K562 (cell line): Measurements from ENCODE around the gene PDZK1IP1. TPM values are rescaled to one million over a fixed set of nuclear protein-coding genes. Genes with fewer than 3 reads are reported as not detected.

Experiments
- ADNP ChIP-seq: fragments of 200-800 bp; sonication (Bioruptor generic); IDR thresholded peaks from 2 replicates; pipeline ENCODE4 v1.6.1; 2016; ENCODE audit warnings: missing genetic modification characterization, missing compliant biosample characterization
- ARID1B ChIP-seq: fragments of 450-650 bp; IDR thresholded peaks from 2 replicates; pipeline ENCODE4 v1.6.1; 2016; ENCODE audit warnings: antibody characterized with exemption, mild to moderate bottlenecking, inconsistent platforms
- ARID2 ChIP-seq: fragments of 450-650 bp; IDR thresholded peaks from 2 replicates; pipeline ENCODE4 v1.6.1; 2017; ENCODE audit warnings: antibody characterized with exemption, mild to moderate bottlenecking
- ARNT ChIP-seq, 2 experiments: fragments of 450-650 bp; IDR thresholded peaks; 2 replicates each; pipeline ENCODE4 v1.6.1; 2016; ENCODE audit warnings: mild to moderate bottlenecking in 1 of 2
- ATF6 ChIP-seq: sonication (generic); formaldehyde crosslinking; IDR thresholded peaks from 2 replicates; pipeline ENCODE4 v1.4.0; 2020; ENCODE audit warnings: mild to moderate bottlenecking, missing genetic modification reagents
- BACH1 ChIP-seq: fragments of 200-800 bp; sonication (Bioruptor generic); IDR thresholded peaks from 2 replicates; pipeline ENCODE4 v1.6.1; 2016; ENCODE audit warnings: missing genetic modification characterization, missing compliant biosample characterization
- DIDO1 ChIP-seq: fragments of 450-650 bp; IDR thresholded peaks from 2 replicates; pipeline ENCODE4 v1.6.1; 2016; ENCODE audit warnings: low read depth, missing biosample characterization, missing genetic modification characterization
- GMEB1 ChIP-seq: fragments of 250-450 bp; sonication (Bioruptor Pico); IDR thresholded peaks from 2 replicates; pipeline ENCODE4 v1.4.0; 2020; ENCODE audit warnings: mild to moderate bottlenecking
- HLTF ChIP-seq: fragments of 450-650 bp; IDR thresholded peaks from 2 replicates; pipeline ENCODE4 v1.6.1; 2016
- HSF4 ChIP-seq: fragments of 250-450 bp; sonication (Bioruptor Pico); IDR thresholded peaks from 2 replicates; pipeline ENCODE4 v2.1.2; 2022; ENCODE audit warnings: mild to moderate bottlenecking, moderate library complexity, borderline replicate concordance
- KDM2B ChIP-seq: fragments of 250-450 bp; sonication (Bioruptor Pico); IDR thresholded peaks from 2 replicates; pipeline ENCODE4 v1.8.0; 2021; ENCODE audit warnings: mild to moderate bottlenecking, moderate library complexity
- NCOA4 ChIP-seq: fragments of 450-650 bp; IDR thresholded peaks from 2 replicates; pipeline ENCODE4 v1.6.1; 2018; ENCODE audit warnings: mild to moderate bottlenecking; ENCODE audit not compliant: partially characterized antibody
- NKRF ChIP-seq: fragments of 450-650 bp; IDR thresholded peaks from 2 replicates; pipeline ENCODE4 v1.6.1; 2016; ENCODE audit warnings: borderline replicate concordance
- NR2C2 ChIP-seq, 2 experiments: fragments of 200-800 bp in 1 of 2; sonication (Bioruptor generic) in 1 of 2; sonication (generic) in 1 of 2; formaldehyde crosslinking in 1 of 2; IDR thresholded peaks; 2 replicates each; pipeline versions ENCODE4 v1.6.1 to v1.8.0; 2016 to 2022; ENCODE audit warnings: mild to moderate bottlenecking in 1 of 2, missing compliant biosample characterization in 1 of 2, missing genetic modification characterization in 1 of 2, missing genetic modification reagents in 1 of 2
- NUFIP1 ChIP-seq: fragments of 450-650 bp; IDR thresholded peaks from 2 replicates; pipeline ENCODE4 v1.6.1; 2018; ENCODE audit not compliant: partially characterized antibody
- RBM22 ChIP-seq: fragments of 200-400 bp; formaldehyde crosslinking; IDR thresholded peaks from 2 replicates; pipeline ENCODE4 v1.6.1; 2018; ENCODE audit warnings: low read length, low read depth; ENCODE audit not compliant: poor library complexity, severe bottlenecking
- RNF2 ChIP-seq: sonication (generic); IDR thresholded peaks from 2 replicates; pipeline ENCODE4 v1.6.1; 2016
- TEAD4 ChIP-seq, 2 experiments: sonication (generic) in 1 of 2; formaldehyde crosslinking in 1 of 2; IDR thresholded peaks; 2 replicates each; pipeline versions ENCODE4 v1.6.1 to v1.8.0; 2012 to 2022; ENCODE audit warnings: borderline replicate concordance in 1 of 2, inconsistent platforms in 1 of 2, low read length in 1 of 2, mild to moderate bottlenecking in 1 of 2, missing genetic modification reagents in 1 of 2
- TSC22D4 ChIP-seq: fragments of 450-650 bp; IDR thresholded peaks from 2 replicates; pipeline ENCODE4 v1.6.1; 2016; ENCODE audit warnings: missing genetic modification characterization, missing biosample characterization, control low read depth
- ZNF143 ChIP-seq: sonication (generic); formaldehyde crosslinking; IDR thresholded peaks from 2 replicates; pipeline ENCODE4 v1.9.0; 2022; ENCODE audit warnings: mild to moderate bottlenecking, missing genetic modification reagents
- ZNF165 ChIP-seq: fragments of 250-450 bp; sonication (Bioruptor Pico); IDR thresholded peaks from 2 replicates; pipeline ENCODE4 v1.4.0; 2020; ENCODE audit warnings: borderline replicate concordance
- ZNF175 ChIP-seq: fragments of 200-800 bp; sonication (Bioruptor generic); IDR thresholded peaks from 2 replicates; pipeline ENCODE4 v1.6.1; 2016; ENCODE audit warnings: low read depth, mild to moderate bottlenecking, missing genetic modification characterization, missing compliant biosample characterization
- ZNF24 ChIP-seq: fragments of 450-650 bp; IDR thresholded peaks from 2 replicates; pipeline ENCODE4 v1.6.1; 2016
- ZNF586 ChIP-seq: fragments of 450-650 bp; formaldehyde crosslinking; conservative IDR thresholded peaks from 2 replicates; pipeline ENCODE4 v1.4.0; 2020; ENCODE audit warnings: mild to moderate bottlenecking, moderate library complexity
- polyA plus RNA-seq, 8 experiments: library from polyadenylated mRNA; depleted of rRNA in 4 of 8; stranded (reverse) in 5 of 8; unstranded in 3 of 8; fragments of >200 nt; fragmentation: Nextera tagmentation in 2 of 8; fragmentation: Illumina TruSeq in 1 of 8; extraction: Ambion mirVana in 2 of 8; extraction: Trizol in 1 of 8; gene quantifications; 2 replicates each; pipeline versions ENCODE4 v1.2.1 to v1.2.3, GENCODE V29; 2011 to 2014; ENCODE audit warnings: inconsistent platforms in 1 of 8, missing spikeins in 1 of 8
- total RNA-seq, 7 experiments: library from RNA; depleted of rRNA in 6 of 7; stranded (reverse); fragments of >200 nt in 6 of 7; fragmentation: Illumina TruSeq in 2 of 7; extraction: Trizol in 2 of 7; gene quantifications; 2 replicates each; pipeline versions ENCODE4 v1.2.1 to v1.2.3, GENCODE V29; 2011 to 2021; ENCODE audit warnings: low replicate concordance in 1 of 7

Gene PDZK1IP1
- total and polyA plus RNA-seq, 9 of the 15 experiments (the other 6 are each of a cell fraction or from before 2014, with no cell fraction given), result 0.17 to 0.68 (median 0.53) TPM; not detected in 2

- no peak for TF ChIP-seq ADNP (tag)
- TF ChIP-seq ARID1B, result peak; percentile 100
- TF ChIP-seq RBM22, result peak; percentile 24
- peak; percentile 86; the same call in 1 of the 2 replicates for TF ChIP-seq ZNF24
- 0 out of 2 replicates have a peak, but pooled peaks have one; percentile 37 for TF ChIP-seq DIDO1 (tag)
- peak; percentile 97 for TF ChIP-seq TEAD4 (IDR thresholded peaks at IDR 0.05; ENCODE audit: low read length)
- TF ChIP-seq TEAD4 (CRISPR knock-in tag; IDR thresholded peaks at IDR 0.05; ENCODE audit: borderline replicate concordance), result no peak
- peak; percentile 64; the same call in 1 of the 2 replicates for TF ChIP-seq NKRF
- TF ChIP-seq KDM2B (CRISPR knock-in tag), result peak; percentile 98
- TF ChIP-seq HLTF, result peak; percentile 68; the same call in 1 of the 2 replicates
- peak; percentile 96 for TF ChIP-seq ZNF175 (CRISPR knock-in tag)
- TF ChIP-seq ZNF143 (CRISPR knock-in tag), result no peak
- no peak for TF ChIP-seq ZNF165
- TF ChIP-seq BACH1 (tag), result peak; percentile 61
- TF ChIP-seq ARNT (IDR thresholded peaks at IDR 0.05), result peak; percentile 16 to 44; a peak in 1 of 4 replicates
- TF ChIP-seq GMEB1 (CRISPR knock-in tag), result peak; percentile 82
- TF ChIP-seq RNF2, result peak; percentile 95
- TF ChIP-seq TSC22D4 (tag), result no peak
- no peak for TF ChIP-seq ARID2
- TF ChIP-seq NCOA4, result peak; percentile 56
- no peak for TF ChIP-seq HSF4 (CRISPR knock-in tag)
- no peak for TF ChIP-seq NR2C2 (CRISPR knock-in tag; IDR thresholded peaks at IDR 0.05)
- TF ChIP-seq NR2C2 (tag; IDR thresholded peaks at IDR 0.05), result peak; percentile 74
- TF ChIP-seq ZNF586 (CRISPR knock-in tag), result no peak
- 0 out of 2 replicates have a peak, but pooled peaks have one; percentile 4 for TF ChIP-seq ATF6 (CRISPR knock-in tag)
- TF ChIP-seq NUFIP1, result no peak
These were observed 42.5 kb upstream of the PDZK1IP1 start, which contains the start of gene TAL1 (continued) for GRCh38 chr1:47232187-47232874.
